Esophagus squamous epithelium (tissue), 4 donors: ENCODE data around the gene CRLF1.

Source experiments
- CTCF ChIP-seq, 6 experiments: fragments of 450-650 bp in 4 of 6; fragments of 200-600 bp in 2 of 6; sonication (generic) in 2 of 6; IDR thresholded peaks; one replicate each; pipeline ENCODE4 v1.5.1; 2016 to 2019; ENCODE audit warnings: antibody characterized with exemption in 6 of 6, mild to moderate bottlenecking in 4 of 6, moderate library complexity in 4 of 6
- POLR2A ChIP-seq, 4 donors: fragments of 450-650 bp; IDR thresholded peaks; one replicate each; pipeline ENCODE4 v1.6.1; 2017; ENCODE audit warnings: antibody characterized with exemption in 4 of 4, mild to moderate bottlenecking in 4 of 4, moderate library complexity in 3 of 4

- TF ChIP-seq CTCF (IDR thresholded peaks at IDR 0.05), result no peak
- TF ChIP-seq POLR2A (IDR thresholded peaks at IDR 0.05), result no peak
These were observed 4.1 kb upstream of the CRLF1 start for GRCh38 chr19:18610556-18611326.
